ENCODE data around the gene MRPL44. TPM values are rescaled to one million over a fixed set of nuclear protein-coding genes. Genes with fewer than 3 reads are reported as not detected.
A peak's percentile ranks its signal among the peaks of the same experiment; 100 is the strongest.

Gene MRPL44
- total and polyA plus RNA-seq, 2 of the 13 experiments (the other 11 are each of a cell fraction or from before 2014, with no cell fraction given), result 38.4 to 78.0 TPM

DNA sequence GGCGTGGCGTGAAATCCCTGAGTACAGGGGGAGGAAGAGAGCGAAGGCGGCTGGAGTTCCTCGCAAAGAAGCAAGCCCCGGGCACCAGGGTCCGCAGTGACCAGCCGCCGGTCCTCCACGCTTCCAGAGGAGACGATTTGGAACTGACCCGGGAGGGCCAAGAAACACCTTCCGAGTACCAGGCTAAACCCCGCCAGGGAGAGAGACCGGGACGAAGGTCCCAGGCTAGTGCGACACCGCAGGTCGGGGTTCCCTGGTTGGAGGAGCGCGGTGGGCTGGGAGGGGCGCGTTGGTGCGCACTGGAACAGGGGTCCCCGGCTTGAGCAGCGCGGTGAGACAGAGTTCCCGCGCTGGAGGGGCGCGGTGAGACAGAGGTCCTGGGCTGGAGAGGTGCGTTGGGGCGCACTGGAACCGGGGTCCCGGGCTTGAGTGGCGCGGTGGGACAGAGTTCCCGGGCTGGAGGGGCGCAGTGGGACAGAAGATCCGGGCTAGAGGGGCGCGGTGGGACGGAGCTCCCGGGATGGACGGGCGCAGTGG is 13.0 kb upstream of the MRPL44 start (continued):
- TF ChIP-seq, protein P1, sequence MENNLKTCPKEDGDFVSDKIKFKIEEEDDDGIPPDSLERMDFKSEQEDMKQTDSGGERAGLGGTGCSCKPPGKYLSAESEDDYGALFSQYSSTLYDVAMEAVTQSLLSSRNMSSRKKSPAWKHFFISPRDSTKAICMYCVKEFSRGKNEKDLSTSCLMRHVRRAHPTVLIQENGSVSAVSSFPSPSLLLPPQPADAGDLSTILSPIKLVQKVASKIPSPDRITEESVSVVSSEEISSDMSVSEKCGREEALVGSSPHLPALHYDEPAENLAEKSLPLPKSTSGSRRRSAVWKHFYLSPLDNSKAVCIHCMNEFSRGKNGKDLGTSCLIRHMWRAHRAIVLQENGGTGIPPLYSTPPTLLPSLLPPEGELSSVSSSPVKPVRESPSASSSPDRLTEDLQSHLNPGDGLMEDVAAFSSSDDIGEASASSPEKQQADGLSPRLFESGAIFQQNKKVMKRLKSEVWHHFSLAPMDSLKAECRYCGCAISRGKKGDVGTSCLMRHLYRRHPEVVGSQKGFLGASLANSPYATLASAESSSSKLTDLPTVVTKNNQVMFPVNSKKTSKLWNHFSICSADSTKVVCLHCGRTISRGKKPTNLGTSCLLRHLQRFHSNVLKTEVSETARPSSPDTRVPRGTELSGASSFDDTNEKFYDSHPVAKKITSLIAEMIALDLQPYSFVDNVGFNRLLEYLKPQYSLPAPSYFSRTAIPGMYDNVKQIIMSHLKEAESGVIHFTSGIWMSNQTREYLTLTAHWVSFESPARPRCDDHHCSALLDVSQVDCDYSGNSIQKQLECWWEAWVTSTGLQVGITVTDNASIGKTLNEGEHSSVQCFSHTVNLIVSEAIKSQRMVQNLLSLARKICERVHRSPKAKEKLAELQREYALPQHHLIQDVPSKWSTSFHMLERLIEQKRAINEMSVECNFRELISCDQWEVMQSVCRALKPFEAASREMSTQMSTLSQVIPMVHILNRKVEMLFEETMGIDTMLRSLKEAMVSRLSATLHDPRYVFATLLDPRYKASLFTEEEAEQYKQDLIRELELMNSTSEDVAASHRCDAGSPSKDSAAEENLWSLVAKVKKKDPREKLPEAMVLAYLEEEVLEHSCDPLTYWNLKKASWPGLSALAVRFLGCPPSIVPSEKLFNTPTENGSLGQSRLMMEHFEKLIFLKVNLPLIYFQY (CRISPR knock-in tag; IDR thresholded peaks at IDR 0.05; ENCODE audit: borderline replicate concordance), result no peak
- TF ChIP-seq ZSCAN25 (CRISPR knock-in tag; IDR thresholded peaks at IDR 0.05) (no peak), MTF1 (CRISPR knock-in tag; IDR thresholded peaks at IDR 0.05) (no peak), ZNF768 (CRISPR knock-in tag; IDR thresholded peaks at IDR 0.05) (no peak; the same call in 1 of the 2 replicates), ZNF564 (CRISPR knock-in tag; IDR thresholded peaks at IDR 0.05) (no peak), ZNF557 (CRISPR knock-in tag; IDR thresholded peaks at IDR 0.05) (no peak), DPF2 (CRISPR knock-in tag; IDR thresholded peaks at IDR 0.05; ENCODE audit: borderline replicate concordance, low read depth) (no peak), FIP1L1 (IDR thresholded peaks at IDR 0.05; ENCODE audit: borderline replicate concordance, insufficient read depth, low read depth, low read length) (0 out of 2 replicates have a peak, but pooled peaks have one; percentile 68), NFRKB (IDR thresholded peaks at IDR 0.05) (no peak), ZNF629 (CRISPR knock-in tag; conservative IDR thresholded peaks at IDR 0.05) (no peak), NFE2 (CRISPR knock-in tag; IDR thresholded peaks at IDR 0.05) (no peak), TARDBP (CRISPR knock-in tag; IDR thresholded peaks at IDR 0.05) (no peak), KLF6 (CRISPR knock-in tag; IDR thresholded peaks at IDR 0.05) (peak; percentile 14; the same call in 1 of the 2 replicates), HOXA3 (CRISPR knock-in tag; IDR thresholded peaks at IDR 0.05) (peak; percentile 21; the same call in 1 of the 2 replicates)
- TF ChIP-seq, protein P2, sequence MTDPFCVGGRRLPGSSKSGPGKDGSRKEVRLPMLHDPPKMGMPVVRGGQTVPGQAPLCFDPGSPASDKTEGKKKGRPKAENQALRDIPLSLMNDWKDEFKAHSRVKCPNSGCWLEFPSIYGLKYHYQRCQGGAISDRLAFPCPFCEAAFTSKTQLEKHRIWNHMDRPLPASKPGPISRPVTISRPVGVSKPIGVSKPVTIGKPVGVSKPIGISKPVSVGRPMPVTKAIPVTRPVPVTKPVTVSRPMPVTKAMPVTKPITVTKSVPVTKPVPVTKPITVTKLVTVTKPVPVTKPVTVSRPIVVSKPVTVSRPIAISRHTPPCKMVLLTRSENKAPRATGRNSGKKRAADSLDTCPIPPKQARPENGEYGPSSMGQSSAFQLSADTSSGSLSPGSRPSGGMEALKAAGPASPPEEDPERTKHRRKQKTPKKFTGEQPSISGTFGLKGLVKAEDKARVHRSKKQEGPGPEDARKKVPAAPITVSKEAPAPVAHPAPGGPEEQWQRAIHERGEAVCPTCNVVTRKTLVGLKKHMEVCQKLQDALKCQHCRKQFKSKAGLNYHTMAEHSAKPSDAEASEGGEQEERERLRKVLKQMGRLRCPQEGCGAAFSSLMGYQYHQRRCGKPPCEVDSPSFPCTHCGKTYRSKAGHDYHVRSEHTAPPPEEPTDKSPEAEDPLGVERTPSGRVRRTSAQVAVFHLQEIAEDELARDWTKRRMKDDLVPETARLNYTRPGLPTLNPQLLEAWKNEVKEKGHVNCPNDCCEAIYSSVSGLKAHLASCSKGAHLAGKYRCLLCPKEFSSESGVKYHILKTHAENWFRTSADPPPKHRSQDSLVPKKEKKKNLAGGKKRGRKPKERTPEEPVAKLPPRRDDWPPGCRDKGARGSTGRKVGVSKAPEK (CRISPR knock-in tag; IDR thresholded peaks at IDR 0.05; ENCODE audit: borderline replicate concordance), result peak; percentile 37; the same call in 1 of the 2 replicates
- TF ChIP-seq, protein P3, sequence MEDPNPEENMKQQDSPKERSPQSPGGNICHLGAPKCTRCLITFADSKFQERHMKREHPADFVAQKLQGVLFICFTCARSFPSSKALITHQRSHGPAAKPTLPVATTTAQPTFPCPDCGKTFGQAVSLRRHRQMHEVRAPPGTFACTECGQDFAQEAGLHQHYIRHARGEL (CRISPR knock-in tag; IDR thresholded peaks at IDR 0.05), result 0 out of 2 replicates have a peak, but pooled peaks have one; percentile 73
- TF ChIP-seq, protein P4, sequence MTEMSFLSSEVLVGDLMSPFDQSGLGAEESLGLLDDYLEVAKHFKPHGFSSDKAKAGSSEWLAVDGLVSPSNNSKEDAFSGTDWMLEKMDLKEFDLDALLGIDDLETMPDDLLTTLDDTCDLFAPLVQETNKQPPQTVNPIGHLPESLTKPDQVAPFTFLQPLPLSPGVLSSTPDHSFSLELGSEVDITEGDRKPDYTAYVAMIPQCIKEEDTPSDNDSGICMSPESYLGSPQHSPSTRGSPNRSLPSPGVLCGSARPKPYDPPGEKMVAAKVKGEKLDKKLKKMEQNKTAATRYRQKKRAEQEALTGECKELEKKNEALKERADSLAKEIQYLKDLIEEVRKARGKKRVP (CRISPR knock-in tag; IDR thresholded peaks at IDR 0.05), result no peak
- TF ChIP-seq, protein P5, sequence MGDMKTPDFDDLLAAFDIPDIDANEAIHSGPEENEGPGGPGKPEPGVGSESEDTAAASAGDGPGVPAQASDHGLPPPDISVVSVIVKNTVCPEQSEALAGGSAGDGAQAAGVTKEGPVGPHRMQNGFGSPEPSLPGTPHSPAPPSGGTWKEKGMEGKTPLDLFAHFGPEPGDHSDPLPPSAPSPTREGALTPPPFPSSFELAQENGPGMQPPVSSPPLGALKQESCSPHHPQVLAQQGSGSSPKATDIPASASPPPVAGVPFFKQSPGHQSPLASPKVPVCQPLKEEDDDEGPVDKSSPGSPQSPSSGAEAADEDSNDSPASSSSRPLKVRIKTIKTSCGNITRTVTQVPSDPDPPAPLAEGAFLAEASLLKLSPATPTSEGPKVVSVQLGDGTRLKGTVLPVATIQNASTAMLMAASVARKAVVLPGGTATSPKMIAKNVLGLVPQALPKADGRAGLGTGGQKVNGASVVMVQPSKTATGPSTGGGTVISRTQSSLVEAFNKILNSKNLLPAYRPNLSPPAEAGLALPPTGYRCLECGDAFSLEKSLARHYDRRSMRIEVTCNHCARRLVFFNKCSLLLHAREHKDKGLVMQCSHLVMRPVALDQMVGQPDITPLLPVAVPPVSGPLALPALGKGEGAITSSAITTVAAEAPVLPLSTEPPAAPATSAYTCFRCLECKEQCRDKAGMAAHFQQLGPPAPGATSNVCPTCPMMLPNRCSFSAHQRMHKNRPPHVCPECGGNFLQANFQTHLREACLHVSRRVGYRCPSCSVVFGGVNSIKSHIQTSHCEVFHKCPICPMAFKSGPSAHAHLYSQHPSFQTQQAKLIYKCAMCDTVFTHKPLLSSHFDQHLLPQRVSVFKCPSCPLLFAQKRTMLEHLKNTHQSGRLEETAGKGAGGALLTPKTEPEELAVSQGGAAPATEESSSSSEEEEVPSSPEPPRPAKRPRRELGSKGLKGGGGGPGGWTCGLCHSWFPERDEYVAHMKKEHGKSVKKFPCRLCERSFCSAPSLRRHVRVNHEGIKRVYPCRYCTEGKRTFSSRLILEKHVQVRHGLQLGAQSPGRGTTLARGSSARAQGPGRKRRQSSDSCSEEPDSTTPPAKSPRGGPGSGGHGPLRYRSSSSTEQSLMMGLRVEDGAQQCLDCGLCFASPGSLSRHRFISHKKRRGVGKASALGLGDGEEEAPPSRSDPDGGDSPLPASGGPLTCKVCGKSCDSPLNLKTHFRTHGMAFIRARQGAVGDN (CRISPR knock-in tag; IDR thresholded peaks at IDR 0.05), result 0 out of 2 replicates have a peak, but pooled peaks have one; percentile 55

Data from HepG2 (cell line).